GM21786 (cell line): ENCODE data around the gene PTPRS.

Experiments
- ATAC-seq: cut with Tn5 transposase; IDR thresholded peaks from one replicate; pipeline ENCODE4 v1.9.1; 2021; ENCODE audit not compliant: unreplicated experiment

The PTPRS gene

DNA sequence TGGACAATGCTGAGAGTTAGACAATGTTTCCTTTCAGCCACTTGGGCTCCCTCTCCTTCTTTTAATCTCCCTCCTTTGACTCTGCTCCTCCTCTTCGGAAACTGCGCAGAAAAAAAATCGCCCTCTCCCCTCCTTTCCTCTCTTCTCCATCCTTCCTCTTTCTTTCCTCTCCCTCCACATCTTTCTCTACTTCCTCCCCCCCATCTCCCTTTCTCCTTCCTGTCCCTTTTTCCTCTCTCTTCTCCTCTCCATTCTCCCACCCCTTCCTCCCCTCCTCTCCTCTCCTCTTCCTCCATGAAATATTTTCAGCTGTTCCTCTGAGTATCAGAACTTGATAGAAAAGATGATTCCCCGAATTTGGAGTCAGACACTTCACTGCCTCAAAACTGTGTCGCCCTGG is 15.1 kb upstream of the PTPRS start:
- ATAC-seq, result no peak

DNA sequence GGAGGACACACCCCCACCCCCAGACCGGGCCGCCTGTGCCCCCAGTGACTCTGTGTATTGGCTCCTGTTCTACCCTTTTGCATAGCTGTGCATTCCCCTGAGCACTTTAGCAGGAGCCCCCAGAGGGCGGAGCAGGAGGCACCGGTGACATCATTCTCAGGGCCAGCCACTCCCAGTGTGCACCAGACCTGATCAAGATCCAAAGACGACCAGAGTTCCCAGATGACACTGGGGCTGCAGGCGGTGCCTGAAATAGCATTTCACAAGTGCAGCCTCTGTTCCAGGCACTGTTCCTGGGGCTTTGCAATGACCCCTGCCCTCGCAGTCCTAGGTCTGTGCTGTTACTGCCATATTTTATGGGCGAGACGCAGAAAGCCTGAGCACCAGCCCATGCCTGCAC is 14.5 kb upstream of the PTPRS start:
- no peak for ATAC-seq

DNA sequence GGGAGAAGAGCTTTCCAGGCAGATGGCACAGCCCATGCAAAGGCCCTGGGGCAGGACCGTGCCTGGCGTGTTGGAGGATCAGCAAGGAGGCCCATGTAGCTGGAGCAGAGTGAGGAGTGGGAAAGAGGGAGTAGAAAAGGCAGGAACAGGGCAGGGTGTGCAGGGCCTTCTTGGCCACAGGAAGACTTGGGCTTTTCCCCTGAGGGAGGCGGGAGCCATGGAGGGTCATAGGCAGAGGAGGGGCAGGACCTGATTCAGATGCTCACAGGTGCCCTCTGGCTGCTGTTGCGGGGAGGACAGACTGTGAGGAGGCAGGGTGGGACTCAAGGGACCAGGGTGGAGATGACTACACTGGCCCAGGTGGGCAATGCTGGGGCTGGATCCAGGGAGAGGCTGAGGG is 13.8 kb upstream of the PTPRS start:
- no peak for ATAC-seq

DNA sequence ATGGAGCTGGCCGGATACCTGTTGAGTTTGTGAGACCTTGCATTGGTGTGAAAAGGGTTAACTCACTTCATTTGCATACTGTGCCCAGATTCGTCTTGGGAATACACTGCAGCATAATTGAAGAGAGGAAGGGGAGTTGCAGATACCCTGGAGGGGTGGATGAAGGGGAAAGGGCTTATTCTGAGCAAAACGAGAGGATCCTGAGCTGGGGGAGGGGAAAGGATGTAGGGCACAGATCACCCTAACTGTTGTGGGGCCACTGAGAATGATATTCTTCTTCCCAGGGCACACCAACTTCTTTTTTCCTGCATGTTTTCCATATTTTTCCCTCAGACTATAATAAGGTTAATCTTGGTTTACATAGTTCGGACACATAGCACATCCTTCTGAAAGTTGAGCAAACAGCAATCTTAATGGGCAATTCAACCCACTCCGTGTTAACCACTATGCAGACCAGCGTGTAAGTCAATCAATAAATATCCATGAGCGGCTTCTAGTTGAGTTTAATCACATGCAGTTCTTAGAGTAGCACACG is 11.7 kb upstream of the PTPRS start:
- no peak for ATAC-seq

DNA sequence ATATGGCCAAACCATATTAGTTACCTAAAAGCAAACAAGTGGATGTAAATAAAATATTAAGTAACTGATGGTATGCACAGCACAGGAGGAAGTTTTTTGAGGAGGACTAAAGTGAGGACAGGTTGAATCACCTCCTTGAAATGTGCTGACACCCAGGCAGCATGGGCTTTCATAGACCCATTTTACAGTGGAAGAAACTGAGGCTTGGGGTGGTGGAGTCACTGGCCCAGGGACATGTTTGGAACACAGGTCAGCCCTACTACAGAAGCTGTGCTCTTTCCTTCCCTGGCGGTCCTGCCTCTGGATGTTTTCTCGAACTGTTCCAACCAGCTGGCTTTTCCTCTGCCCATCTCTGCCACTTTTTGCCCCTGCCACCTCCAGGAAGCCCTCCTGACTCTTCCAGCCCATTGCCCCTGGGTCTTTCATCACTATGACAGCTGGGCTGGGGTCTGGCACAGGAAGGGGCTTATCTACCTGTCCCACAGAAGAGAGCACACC is 11.2 kb upstream of the PTPRS start:
- ATAC-seq, result no peak

DNA sequence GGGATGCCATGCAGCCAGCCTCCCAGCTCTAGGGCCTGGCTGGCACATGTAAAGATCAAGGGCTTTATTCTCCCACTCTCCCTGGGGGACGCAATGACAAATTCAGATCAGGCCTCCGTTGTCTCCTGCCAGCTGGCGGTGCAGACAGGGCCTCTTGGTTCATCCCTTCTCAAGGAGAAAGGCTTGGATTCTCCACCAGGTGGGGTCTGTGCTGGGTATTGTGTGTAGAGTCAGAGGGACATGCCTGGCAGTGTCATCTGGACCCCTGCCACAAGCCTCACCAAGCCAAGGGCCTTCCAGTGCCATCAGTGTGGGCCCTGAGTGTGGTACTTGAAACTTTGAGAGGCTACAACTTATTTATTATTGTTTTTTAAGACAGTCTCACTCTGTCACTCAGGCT is 8.4 kb upstream of the PTPRS start:
- ATAC-seq, result no peak

DNA sequence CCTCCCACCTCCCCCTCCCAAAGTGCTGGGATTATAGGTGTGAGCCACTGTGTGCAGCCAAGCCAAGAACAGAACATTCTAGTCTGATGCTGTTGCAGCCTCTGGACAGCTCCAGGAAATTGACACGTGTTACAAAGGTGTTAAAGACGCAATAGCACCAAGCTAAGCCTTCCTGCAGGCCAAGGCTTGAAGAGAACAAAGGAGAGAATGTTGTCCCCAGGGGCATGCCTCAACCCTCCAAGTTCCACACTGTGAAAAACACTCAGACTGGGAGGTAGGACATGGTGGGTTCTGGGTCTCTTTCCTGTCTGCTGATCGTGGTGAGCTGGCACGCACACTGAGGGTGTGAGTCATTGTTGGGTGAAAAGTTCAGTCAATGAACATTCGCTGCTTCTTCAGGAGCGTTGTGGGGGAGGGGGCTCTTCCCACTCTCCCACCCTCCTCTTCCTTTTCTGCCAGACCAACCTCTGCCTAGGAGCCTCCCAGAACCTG is 5.3 kb upstream of the PTPRS start:
- no peak for ATAC-seq

DNA sequence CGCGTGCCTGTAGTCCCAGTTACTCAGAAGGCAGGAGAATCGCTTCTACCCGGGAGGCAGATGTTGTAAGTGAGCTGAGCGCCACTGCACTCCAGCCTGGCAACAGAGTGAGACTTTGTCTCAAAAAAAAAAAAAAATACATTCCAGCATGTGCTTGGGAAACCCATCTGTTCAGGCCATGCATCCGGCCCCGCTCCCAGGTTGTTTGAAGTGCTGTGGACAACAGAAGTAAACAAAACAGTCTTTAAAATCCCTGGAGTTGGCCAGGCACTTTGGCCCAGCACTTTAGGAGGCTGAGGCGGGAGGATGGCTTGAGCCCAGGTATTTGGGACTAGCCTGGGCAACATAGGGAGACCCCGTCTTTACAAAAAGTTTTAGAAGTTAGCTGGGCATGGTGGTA is 3.2 kb upstream of the PTPRS start:
- ATAC-seq, result no peak

DNA sequence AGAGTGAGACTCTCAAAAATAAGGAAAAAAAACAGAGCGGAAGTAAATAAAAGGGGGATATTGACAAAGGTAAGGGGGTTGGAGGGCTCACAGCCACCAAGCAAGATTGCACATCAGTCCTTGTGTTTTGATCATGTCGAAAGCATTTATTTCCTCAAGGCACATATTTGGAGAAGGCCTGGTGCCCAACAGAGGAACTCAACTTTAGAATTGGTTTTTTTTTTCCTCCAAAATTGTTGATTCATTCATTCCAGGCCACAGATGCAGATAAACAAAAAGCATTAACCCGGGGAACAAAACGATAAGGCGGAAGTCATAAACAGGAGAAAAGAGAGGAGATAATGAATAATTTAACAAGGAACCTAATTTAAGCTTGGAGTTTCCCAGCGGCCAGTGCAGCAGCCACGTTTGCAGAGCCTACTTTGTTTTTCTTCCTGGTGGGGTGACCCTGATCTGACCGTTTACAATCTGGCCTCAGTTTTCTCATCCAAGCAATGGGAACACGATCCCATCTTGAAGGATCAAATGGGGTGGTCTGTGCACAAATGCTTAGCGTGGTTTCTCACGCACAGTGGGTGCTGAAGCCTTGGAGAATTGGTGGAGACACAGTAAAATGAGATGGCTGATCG is 2.1 kb upstream of the PTPRS start:
- no peak for ATAC-seq

DNA sequence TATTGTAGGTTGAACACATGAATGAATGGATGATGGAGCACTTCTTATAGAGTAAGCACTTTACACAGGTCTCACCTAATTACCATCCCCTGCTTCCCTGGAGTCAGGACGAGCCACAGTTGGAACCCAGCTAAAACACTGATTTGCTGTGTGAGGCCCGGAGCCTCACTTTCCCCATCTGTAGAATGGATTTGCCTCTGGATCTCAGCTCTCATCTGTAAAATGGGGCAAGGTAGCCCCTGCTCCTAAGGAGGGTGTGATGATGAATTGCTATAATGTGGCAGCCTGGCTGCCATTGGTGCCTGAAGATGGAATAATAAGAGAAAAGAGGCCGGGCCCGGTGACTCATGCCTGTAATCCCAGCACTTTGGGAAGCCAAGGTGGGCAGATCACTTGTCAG is 1.4 kb upstream of the PTPRS start:
- ATAC-seq, result no peak

DNA sequence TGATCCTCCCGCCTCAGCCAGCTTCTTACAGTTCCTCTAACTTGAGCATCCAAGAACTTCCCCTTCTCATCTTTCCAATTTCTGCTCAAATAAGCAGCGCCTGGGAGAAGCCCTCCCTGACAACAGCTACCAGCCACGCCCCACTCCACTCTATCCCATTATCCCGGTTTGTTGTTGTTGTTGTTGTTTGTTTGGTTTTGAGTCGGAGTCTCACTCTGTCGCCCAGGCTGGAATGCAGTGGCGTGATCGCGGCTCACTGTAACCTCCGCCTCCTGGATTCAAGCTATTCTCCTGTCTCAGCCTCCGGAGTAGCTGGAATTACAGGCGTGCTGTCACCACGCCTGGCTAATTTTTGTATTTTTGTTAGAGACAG is 822 bp upstream of the PTPRS start:
- no peak for ATAC-seq

DNA sequence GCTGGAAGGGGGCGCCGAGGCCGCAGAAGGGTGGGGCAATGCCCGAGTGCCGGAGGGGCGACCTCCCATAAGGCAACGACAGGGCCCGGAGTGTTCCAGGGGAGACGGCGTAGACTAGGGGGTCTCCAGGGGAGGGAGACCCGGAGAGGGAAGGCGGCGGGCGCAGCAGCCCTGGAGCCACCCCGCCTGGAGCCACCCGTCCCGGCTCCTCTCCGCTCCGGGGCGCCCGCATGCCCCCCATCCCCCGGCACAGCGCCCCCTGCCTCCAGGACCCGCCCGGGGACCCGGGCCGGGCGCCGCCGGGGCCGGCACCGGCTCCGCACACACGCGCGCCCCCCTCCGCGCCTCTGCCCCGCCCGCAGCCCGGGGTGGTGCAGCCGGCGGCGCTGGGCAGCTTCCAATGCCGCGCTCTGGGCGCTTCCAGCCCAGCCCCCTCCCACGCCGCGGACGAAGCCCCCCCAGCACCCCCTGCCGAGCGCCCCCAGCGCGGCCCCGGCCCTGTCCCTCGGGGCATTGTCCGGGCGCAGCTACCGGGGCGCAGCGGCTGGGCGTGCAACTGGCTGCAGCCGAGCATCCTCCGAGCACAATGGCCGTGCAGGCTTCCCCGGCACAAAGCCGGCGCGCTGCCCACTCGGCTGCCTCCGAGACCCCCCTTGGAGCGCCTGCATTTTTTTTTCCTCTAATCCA is 519 bp downstream of the PTPRS start:
- no peak for ATAC-seq

DNA sequence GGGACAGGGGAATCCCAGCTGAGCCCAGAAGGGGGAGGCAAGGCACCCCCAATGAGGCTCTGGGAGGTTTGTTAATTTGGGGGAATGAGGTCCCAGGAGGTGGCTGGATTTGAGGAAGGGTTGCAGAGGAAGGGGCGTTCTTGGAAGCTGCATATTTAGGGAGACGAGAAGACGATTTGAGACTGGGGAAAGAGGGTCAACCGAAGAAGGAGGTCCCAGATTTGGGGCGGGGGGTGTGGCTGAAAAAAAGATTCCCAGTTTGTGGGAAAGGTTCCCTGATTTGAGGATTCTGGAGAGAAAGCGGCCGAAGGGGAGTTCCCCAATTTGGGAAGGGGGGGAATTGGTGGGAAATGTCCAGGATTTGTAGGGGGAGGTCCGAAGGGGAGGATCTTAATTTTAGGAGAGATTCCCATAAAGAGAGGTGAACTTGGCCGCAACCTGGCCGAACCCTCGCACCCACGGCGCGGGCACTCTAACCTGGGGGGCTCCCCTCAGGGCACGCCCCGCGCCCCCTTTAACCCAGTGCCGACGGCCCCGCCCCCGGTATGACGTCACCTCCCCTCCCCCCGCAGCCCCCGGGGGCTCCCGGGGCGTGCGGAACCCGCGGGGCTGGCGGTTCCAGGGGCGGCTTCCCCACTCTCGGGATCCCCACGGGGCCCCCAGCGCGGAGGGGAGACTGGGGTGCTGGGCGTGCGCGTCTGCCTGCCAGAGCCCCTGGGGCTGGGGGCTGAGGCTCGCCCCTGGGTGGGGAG is 1.2 kb downstream of the PTPRS start:
- ATAC-seq, result no peak

DNA sequence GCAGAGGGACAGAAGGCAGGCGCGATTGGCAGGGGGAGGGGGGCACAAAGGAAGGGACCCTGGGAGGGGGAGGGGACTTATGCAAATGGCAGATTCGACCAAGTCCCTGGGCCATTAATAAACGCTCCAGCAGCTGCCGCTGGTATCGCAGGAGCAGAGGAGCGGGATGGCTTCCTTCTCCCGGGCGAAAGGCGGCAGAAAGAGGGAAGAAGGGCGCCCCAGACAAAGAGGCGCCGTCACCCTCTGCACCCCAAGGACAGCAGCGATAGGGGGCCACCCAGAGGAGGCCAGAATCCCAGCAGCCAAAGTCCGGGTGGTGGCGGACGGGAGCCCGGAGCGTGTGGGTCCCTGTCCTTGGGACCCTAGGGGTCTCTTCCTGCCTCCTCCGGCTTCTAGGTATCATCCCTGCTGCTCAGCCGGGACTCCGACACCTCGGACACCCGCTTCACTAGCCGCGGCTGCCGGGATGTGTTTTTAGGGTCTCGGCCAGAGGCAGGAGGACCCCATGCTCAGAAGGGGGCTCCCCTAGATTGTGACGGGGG is 1.9 kb downstream of the PTPRS start:
- ATAC-seq, result no peak

DNA sequence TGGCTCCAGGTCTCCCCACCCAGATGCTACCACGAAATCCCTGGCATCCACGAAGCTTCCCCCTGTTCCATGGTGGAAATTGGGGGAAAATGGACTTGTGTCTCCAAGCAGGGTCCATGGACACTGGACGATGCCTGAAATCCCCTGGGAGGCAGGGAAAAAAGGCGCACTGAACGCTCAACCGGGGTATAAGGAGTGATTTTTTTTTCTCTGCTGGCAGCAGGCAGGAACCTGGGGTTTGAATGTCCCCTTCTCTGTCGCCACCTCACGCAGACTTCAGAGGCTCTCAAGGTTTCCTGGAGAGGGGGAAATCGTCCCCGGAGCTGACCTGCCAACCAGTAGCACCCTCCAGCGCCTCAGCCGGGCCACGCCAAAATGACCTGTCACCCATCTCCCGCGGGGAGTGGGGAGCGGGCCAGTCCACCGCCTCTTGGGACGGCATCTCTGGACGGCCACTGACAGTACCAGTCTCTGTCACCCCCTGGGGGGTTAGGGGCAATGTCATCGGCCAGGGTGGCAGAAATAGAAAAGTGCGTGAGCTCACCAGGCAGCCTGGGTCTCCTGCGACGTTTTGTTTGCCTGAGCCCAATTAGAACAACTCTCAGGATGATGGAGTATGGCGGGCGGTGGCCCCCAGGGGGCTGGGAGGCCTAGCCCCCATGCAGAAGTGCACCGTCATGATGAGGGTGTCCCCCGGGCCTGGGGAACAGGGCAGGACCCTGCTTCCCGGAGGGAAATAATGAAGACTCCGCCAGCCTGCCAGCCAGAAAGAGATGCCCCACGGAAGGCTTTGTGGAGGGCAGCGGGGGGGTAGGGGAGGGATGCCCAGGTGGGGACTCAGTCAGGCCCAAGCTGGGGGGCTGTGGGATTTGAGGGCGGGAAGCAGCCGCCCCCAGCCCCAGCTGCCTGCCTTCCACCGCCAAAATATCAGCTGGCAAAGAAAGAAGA is 2.6 kb downstream of the PTPRS start:
- no peak for ATAC-seq

DNA sequence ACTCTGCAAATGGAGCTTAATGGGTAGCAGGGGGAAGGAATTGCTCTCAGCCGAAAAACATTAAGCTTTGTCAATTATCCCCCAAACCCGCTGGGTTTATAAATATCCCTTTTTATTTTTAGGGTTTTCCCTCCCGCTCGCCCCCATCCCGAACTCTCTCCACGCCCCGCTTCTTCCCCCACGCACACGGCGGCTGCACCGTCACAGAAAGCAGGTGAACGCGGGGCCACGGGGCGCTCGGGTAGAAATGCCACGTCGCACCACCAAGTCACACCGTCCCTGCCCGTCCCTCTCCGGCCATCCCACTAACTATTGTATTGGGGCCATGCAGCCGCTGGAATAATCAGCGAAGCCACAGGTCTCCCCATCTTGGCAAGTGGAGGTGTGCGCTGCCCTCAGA is 3.5 kb downstream of the PTPRS start:
- no peak for ATAC-seq

DNA sequence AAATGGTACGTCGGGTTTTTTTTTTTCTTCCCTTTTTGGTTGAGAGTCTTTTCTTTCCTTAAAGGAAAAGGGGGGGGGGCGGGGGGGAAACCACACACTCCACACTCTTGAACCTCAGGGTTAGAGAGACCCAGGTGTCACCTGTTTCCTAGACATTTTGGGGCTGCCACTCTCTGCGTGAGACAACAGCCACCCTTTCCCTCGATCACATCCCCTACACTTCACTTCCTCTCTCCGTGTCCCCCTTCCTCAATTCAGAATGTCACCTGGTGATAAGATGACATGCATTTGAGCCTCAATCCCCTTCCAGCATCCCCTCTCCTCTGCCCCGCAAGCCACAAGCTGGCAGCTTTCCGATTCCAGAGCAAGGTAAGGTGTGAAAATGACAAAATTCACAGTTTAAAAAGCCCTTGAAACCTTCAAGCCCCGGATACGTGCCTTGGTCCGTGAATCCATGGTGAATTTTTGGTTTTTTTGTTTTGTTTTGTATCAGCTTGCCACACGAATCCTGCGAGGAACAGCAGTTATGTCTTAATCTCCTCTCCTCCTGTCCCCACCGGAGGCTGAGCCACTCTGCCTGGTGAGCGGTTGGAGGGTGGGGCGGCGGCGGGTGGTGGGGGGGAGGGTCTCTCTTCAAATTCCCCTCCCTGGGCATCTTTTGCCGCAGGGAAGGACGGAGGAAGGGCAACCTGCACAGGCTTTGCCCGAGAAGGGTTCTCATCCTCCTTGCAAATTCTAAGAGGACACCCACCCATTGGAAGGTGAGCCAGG is 4.2 kb downstream of the PTPRS start:
- no peak for ATAC-seq

DNA sequence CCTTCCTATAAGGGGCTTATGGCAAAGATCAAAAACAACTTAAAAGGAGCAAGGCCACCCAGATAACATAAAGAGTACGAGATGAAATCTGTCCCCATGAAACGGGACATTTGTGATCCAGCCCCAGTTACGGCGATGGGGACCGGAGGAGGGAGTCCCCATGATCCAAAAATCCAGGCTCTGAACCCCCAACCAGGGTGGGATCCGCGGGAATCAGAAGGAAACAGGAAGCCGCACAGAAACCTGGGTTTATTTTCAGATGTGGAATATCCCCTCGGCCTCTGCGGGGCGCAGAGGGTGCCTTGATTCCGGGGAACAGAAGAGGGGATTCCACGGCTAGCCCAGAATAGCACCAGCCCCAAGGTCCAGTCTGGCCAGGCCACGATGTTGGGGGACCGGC is 5.0 kb downstream of the PTPRS start:
- no peak for ATAC-seq

DNA sequence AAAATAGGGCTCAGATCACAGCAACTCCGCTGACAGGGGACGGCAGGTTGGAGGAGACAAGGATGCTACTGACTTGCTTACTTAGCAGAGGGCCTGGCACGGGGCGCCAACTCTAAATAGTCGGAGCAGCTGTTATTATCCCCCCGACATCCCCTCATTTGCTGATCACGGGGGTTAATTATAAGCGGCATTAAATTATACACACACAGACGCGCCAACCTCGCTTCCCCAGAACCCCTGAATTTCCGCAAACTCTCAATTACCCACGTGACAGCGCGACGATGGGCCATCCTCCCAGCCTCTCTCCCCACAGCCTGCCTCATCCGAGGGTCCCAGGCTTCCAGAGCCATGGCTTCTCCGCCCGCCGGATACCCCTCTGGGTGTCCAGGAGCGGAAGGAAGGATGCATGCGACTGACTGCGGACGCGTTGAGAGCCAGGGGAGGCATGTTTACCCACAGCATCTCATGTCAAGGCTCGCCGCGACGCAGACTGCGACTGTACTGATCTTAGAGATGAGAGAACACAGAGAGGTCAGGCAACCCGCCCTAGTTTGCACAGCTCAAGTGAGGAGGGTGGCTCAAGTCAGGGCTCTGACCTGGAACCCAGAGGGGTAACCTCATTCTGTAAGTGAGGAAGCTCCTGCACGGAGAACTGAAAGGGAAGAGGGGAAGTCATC is 5.7 kb downstream of the PTPRS start:
- ATAC-seq, result no peak
